PC-9 (cell line): Measurements from ENCODE around the gene PRKG1. TPM values are rescaled to one million over a fixed set of nuclear protein-coding genes. Genes with fewer than 3 reads are reported as not detected.

Source experiments
- BruUV-seq: library from RNA; stranded (reverse); fragments of 400-500 nt; replicated peaks from 2 replicates; lab custom pipeline; 2021; lab: Mats Ljungman, UMichigan
- CTCF ChIA-PET: fragments of 300-600 bp; sonication (Branson Sonifier 250); formaldehyde crosslinking; loops from one replicate; lab custom pipeline; 2022; ENCODE audit warnings: antibody characterized with exemption; lab: Charles Lee
- POLR2A ChIA-PET: fragments of 300-600 bp; sonication (Branson Sonifier 250); formaldehyde crosslinking; loops from one replicate; lab custom pipeline; 2022; ENCODE audit warnings: antibody characterized with exemption; ENCODE audit not compliant: unreplicated experiment; lab: Charles Lee
- DNase-seq, 2 experiments: peaks; one replicate each; pipeline versions ENCODE4 v3.0.0 to v3.0.0-alpha.2; 2015 to 2022; ENCODE audit warnings: mixed read lengths in 1 of 2
- H2AFZ ChIP-seq: fragments of 200-600 bp; sonication (generic); 2 replicates; pipeline ENCODE4 v1.8.1; 2017; ENCODE audit warnings: antibody characterized with exemption
- H3F3A ChIP-seq: fragments of 200-600 bp; sonication (generic); 2 replicates; pipeline ENCODE4 v1.8.1; 2017; ENCODE audit warnings: antibody characterized with exemption, mild to moderate bottlenecking, low read depth; ENCODE audit not compliant: insufficient read depth
- H3K27ac ChIP-seq: fragments of 200-600 bp; sonication (generic); 2 replicates; pipeline ENCODE4 v1.6.1; 2016; ENCODE audit warnings: mixed run types
- H3K27me3 ChIP-seq: fragments of 200-600 bp; sonication (generic); 2 replicates; pipeline ENCODE4 v1.6.1; 2016; ENCODE audit warnings: low read depth, mixed run types; ENCODE audit not compliant: insufficient read depth
- H3K36me3 ChIP-seq: fragments of 200-600 bp; sonication (generic); 2 replicates; pipeline ENCODE4 v1.6.1; 2016; ENCODE audit warnings: low read depth, mixed run types
- H3K4me1 ChIP-seq: fragments of 200-600 bp; sonication (generic); replicated peaks from 2 replicates; pipeline ENCODE4 v1.6.1; 2016; ENCODE audit warnings: mixed run types; ENCODE audit not compliant: insufficient read depth
- H3K4me2 ChIP-seq: fragments of 200-600 bp; sonication (generic); 2 replicates; pipeline ENCODE4 v1.6.1; 2017; ENCODE audit warnings: mixed run types
- H3K4me3 ChIP-seq: fragments of 200-600 bp; sonication (generic); 2 replicates; pipeline ENCODE4 v1.6.1; 2016; ENCODE audit warnings: mixed run types
- H3K79me2 ChIP-seq: fragments of 200-600 bp; sonication (generic); 2 replicates; pipeline ENCODE4 v1.6.1; 2017; ENCODE audit warnings: low read depth, mixed run types
- H3K9me2 ChIP-seq: fragments of 200-600 bp; sonication (generic); 2 replicates; pipeline ENCODE4 v1.8.1; 2017; ENCODE audit warnings: mild to moderate bottlenecking; ENCODE audit not compliant: insufficient read depth
- H3K9me3 ChIP-seq: fragments of 200-600 bp; sonication (generic); 2 replicates; pipeline ENCODE4 v1.8.1; 2016; ENCODE audit warnings: low read depth; ENCODE audit not compliant: insufficient read depth
- H4K20me1 ChIP-seq: fragments of 200-600 bp; sonication (generic); 2 replicates; pipeline ENCODE4 v1.8.1; 2017; ENCODE audit not compliant: insufficient read depth
- EZH2 ChIP-seq: fragments of 200-600 bp; sonication (generic); IDR thresholded peaks from 2 replicates; pipeline ENCODE4 v1.8.0; 2017; ENCODE audit warnings: antibody characterized with exemption, low read depth
- intact Hi-C: fragments of 100-400 bp; cut with micrococcal nuclease; formaldehyde crosslinking; loops from one replicate; pipeline ENCODE4 v1.10.0; 2022; ENCODE audit not compliant: unreplicated experiment
- total RNA-seq: library from RNA; stranded (reverse); gene quantifications from 2 replicates; pipeline ENCODE4 v1.2.3, GENCODE V29; 2021
- TF ChIP-seq, protein P1 (sequence below): fragments of 200-600 bp; sonication (generic); conservative IDR thresholded peaks from 2 replicates; pipeline ENCODE4 v1.6.1; 2017; ENCODE audit warnings: mixed run types, antibody characterized with exemption, mild to moderate bottlenecking, moderate library complexity

Gene PRKG1
- total RNA-seq, 1 experiment from 2014 or later: 0.70 TPM

DNA sequence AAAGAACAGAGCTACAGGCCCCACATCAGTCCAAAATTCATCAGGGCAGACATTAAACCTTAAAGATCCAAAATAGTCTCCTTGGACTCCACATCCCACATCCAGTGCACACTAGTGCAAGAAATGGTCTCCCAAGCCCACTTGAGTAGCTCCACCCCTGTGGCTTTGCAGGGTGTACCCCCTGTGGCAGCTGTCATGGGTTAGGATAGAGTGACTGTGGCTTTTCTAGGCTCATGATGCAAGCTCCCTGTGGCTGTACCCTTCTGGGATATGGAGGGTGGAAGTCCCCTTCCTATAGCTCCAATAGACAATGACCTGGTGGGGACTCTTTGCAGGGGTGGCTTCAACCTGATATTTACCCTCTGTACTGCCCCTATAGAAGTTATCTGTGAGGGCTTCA lies 1111.0 kb downstream of the PRKG1 start:
- DNase-seq: no peak
- no peaks in the 10 kb centered on the region for H3K4me1 ChIP-seq
- ChIA-PET POLR2A (no interaction called here), CTCF (no interaction called here)
- H3K4me2 ChIP-seq: no peak overlapping the region
- intact Hi-C loops: no loop called here
- H3K27ac ChIP-seq: no peak overlapping the region
- no peak overlapping the region for H2AFZ ChIP-seq
- no TSS peak for BruUV-seq
- H3K4me3 ChIP-seq: no peak overlapping the region
- no peaks in the 10 kb centered on the region for H3K9me2 ChIP-seq
- H3K27me3 ChIP-seq: no peaks in the 10 kb centered on the region
- TF ChIP-seq EZH2: no peak
- TF ChIP-seq, protein P1, sequence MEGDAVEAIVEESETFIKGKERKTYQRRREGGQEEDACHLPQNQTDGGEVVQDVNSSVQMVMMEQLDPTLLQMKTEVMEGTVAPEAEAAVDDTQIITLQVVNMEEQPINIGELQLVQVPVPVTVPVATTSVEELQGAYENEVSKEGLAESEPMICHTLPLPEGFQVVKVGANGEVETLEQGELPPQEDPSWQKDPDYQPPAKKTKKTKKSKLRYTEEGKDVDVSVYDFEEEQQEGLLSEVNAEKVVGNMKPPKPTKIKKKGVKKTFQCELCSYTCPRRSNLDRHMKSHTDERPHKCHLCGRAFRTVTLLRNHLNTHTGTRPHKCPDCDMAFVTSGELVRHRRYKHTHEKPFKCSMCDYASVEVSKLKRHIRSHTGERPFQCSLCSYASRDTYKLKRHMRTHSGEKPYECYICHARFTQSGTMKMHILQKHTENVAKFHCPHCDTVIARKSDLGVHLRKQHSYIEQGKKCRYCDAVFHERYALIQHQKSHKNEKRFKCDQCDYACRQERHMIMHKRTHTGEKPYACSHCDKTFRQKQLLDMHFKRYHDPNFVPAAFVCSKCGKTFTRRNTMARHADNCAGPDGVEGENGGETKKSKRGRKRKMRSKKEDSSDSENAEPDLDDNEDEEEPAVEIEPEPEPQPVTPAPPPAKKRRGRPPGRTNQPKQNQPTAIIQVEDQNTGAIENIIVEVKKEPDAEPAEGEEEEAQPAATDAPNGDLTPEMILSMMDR: no peak
- no peaks in the 10 kb centered on the region for H4K20me1 ChIP-seq
- H3F3A ChIP-seq: no peaks in the 10 kb centered on the region
- H3K36me3 ChIP-seq: no peaks in the 10 kb centered on the region
- no peaks in the 10 kb centered on the region for H3K79me2 ChIP-seq
- H3K9me3 ChIP-seq: 0 out of 2 replicates have a peak, but pooled peaks cover 3% of the 10 kb centered on the region

DNA sequence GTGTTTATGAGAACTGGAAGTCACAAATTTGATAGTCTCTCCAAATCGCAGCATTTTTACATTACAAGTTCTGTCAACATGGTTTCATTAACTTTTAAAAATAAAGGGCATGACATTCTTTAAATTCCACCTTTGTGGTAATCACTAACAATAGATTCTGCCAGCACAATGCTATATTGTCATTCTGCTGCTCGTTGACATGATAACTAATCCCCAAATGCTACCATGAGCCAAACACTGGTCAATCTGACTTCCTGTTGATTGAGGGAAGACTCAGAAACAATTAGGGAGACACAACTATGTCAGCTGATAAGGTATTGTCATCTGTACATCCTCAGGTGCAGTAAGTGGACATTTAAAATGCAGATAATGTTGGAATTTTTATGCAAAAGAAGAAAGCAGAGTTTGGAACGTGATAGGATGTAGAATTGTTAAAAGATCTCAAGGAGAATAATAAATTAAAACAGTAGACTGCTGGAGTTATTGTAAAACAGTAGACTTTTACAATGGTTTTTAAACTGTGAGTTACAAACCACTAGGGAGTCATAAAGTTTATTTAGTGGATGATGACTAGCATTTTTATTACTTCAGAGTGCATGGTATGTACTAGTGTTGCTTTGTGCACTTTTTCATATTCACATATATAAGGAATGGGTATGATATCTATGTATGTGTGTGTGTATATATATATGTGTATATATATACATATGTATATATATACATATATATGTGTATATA lies 1113.4 kb downstream of the PRKG1 start:
- BruUV-seq: no TSS peak
- H3K79me2 ChIP-seq: no peaks in the 10 kb centered on the region
- H2AFZ ChIP-seq: no peak overlapping the region
- no peak overlapping the region for H3K4me3 ChIP-seq
- no peaks in the 10 kb centered on the region for H3F3A ChIP-seq
- H3K36me3 ChIP-seq: no peaks in the 10 kb centered on the region
- POLR2A ChIA-PET: no interaction called here
- no peaks in the 10 kb centered on the region for H3K27me3 ChIP-seq
- no peak overlapping the region for H3K4me2 ChIP-seq
- CTCF ChIA-PET: no interaction called here
- intact Hi-C loops: no loop called here
- DNase-seq: no peak
- no peaks in the 10 kb centered on the region for H3K9me2 ChIP-seq
- no peak overlapping the region for H3K27ac ChIP-seq
- H3K9me3 ChIP-seq: 0 out of 2 replicates have a peak, but pooled peaks cover 3% of the 10 kb centered on the region
- no peak for TF ChIP-seq EZH2
- H4K20me1 ChIP-seq: no peaks in the 10 kb centered on the region
- H3K4me1 ChIP-seq: no peaks in the 10 kb centered on the region

DNA sequence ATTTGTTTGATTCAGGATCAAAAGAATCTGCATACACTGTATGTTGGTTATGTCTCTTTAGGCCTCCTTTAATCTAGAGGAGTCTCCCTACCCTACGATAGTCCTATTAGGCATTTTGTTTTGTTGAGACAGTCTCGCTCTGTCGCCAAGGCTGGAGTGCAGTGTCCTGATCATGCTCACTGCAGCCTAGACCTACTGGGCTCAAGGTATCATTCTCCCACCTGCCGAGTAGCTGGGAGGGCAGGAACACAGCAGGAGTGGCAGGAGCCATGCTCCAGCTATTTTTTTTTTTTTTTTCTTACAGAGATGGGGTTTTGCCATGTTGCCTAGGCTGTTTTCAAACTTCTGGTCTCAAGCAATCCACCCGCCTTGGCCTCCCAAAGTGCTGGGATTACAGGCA lies 1116.8 kb downstream of the PRKG1 start:
- ChIA-PET CTCF (interaction anchor here (0.6 kb wide), 1 partner anchor 15 kb away, joined by 3 read pairs; no protein-coding TSS in a partner anchor), POLR2A (no interaction called here)
- Histone ChIP-seq H3K9me2 (no peaks in the 10 kb centered on the region), H3K27me3 (no peaks in the 10 kb centered on the region), H3K36me3 (no peaks in the 10 kb centered on the region), H3K79me2 (no peaks in the 10 kb centered on the region), H3K9me3 (0 out of 2 replicates have a peak, but pooled peaks cover 3% of the 10 kb centered on the region), H3F3A (no peaks in the 10 kb centered on the region), H3K4me2 (no peak overlapping the region), H4K20me1 (no peaks in the 10 kb centered on the region), H3K27ac (no peak overlapping the region), H2AFZ (no peak overlapping the region), H3K4me1 (no peaks in the 10 kb centered on the region), H3K4me3 (no peak overlapping the region)
- no peak for DNase-seq
- intact Hi-C loops: no loop called here
- no TSS peak for BruUV-seq
- TF ChIP-seq, protein P1: no peak
- no peak for TF ChIP-seq EZH2
